Loucy (cell line): ENCODE results near the gene PRMT1.
A peak's percentile ranks its signal among the peaks of the same experiment; 100 is the strongest.

Source experiments
- H2AFZ ChIP-seq: fragments of 200-600 bp; sonication (generic); 2 replicates; pipeline ENCODE4 v1.6.0; 2016; ENCODE audit warnings: antibody characterized with exemption, mild to moderate bottlenecking, low read length, moderate library complexity
- H3F3A ChIP-seq: fragments of 200-600 bp; 2 replicates; pipeline ENCODE4 v1.6.0; 2016; ENCODE audit warnings: antibody characterized with exemption, low read depth, mild to moderate bottlenecking
- H3K27me3 ChIP-seq: fragments of 200-600 bp; sonication (generic); 2 replicates; pipeline ENCODE4 v1.6.1; 2014; ENCODE audit warnings: low read length, mild to moderate bottlenecking; ENCODE audit not compliant: insufficient read depth, poor library complexity, severe bottlenecking
- H3K36me3 ChIP-seq: fragments of 200-600 bp; sonication (generic); 2 replicates; pipeline ENCODE4 v1.6.1; 2016; ENCODE audit warnings: low read length; ENCODE audit not compliant: insufficient read depth
- H3K4me1 ChIP-seq: fragments of 200-600 bp; sonication (generic); 2 replicates; pipeline ENCODE4 v1.5.1; 2014; ENCODE audit warnings: low read length, mild to moderate bottlenecking; ENCODE audit not compliant: insufficient read depth, poor library complexity, severe bottlenecking
- H3K4me2 ChIP-seq: fragments of 200-600 bp; sonication (generic); 2 replicates; pipeline ENCODE4 v1.6.0; 2014; ENCODE audit warnings: antibody characterized with exemption, low read length, low read depth, mild to moderate bottlenecking; ENCODE audit not compliant: poor library complexity, severe bottlenecking
- H3K4me3 ChIP-seq: fragments of 200-600 bp; sonication (generic); 2 replicates; pipeline ENCODE4 v1.5.1; 2014; ENCODE audit warnings: low read length, mild to moderate bottlenecking, mixed read lengths; ENCODE audit not compliant: poor library complexity, severe bottlenecking
- H3K79me2 ChIP-seq: fragments of 200-600 bp; sonication (generic); 2 replicates; pipeline ENCODE4 v1.6.1; 2014; ENCODE audit warnings: low read length; ENCODE audit not compliant: insufficient read depth
- H3K9ac ChIP-seq: fragments of 200-600 bp; sonication (generic); 2 replicates; pipeline ENCODE4 v1.6.0; 2014; ENCODE audit warnings: mild to moderate bottlenecking, low read depth, low read length, moderate library complexity; ENCODE audit not compliant: poor library complexity, severe bottlenecking
- H3K9me2 ChIP-seq: fragments of 200-600 bp; sonication (generic); replicated peaks from 2 replicates; pipeline ENCODE4 v1.6.1; 2016; ENCODE audit warnings: low read depth, low read length, mixed read lengths
- H3K9me3 ChIP-seq: fragments of 200-600 bp; sonication (generic); 2 replicates; pipeline ENCODE4 v1.6.1; 2014; ENCODE audit warnings: mild to moderate bottlenecking, antibody characterized with exemption, low read length, low read depth; ENCODE audit not compliant: insufficient read depth
- H4K20me1 ChIP-seq: fragments of 200-600 bp; sonication (generic); 2 replicates; pipeline ENCODE4 v1.6.0; 2014; ENCODE audit warnings: antibody characterized with exemption, low read length, mild to moderate bottlenecking; ENCODE audit not compliant: insufficient read depth, poor library complexity, severe bottlenecking
- EZH2phosphoT487 ChIP-seq: fragments of 200-600 bp; IDR thresholded peaks from 2 replicates; pipeline ENCODE4 v1.6.1; 2018; ENCODE audit warnings: antibody characterized with exemption, mild to moderate bottlenecking, moderate library complexity, borderline replicate concordance
- TF ChIP-seq, protein P1 (sequence below): fragments of 200-600 bp; sonication (generic); conservative IDR thresholded peaks from 2 replicates; pipeline ENCODE4 v1.5.1; 2014; ENCODE audit warnings: mild to moderate bottlenecking, antibody characterized with exemption, low read length

The PRMT1 gene

DNA sequence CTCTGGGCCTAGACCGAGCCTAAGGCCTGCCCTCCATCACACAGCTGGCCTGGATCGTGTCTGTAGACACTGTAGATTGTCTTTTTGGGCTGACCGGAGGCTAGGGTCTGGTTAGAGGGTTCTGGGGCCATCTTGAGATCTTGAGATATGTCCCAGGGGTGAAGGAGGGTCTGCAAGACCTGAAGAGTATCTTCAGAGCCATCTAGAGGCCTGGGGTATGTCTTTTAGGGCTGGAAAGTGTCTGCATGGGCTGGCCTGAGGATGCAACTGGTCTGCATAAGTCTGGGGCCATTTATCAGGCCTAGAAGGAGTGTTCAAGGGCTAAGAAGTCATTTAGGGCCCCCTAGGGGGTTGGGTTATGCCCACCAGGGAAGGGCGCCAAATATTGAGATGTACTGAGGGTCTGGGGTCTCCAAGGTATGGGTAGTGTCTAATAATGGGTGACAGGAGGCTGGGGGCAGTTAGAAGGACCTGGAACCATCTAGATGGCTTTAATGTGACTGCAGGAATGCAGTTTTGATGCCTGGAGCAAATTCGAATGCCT lies 34.5 kb upstream of the PRMT1 start:
- Histone ChIP-seq H3K4me3 (peak overlapping the region; percentile 89), H3F3A (0 out of 2 replicates have a peak, but pooled peaks cover 3% of the 10 kb centered on the region), H3K27me3 (no peaks in the 10 kb centered on the region), H3K36me3 (peaks cover 5% of the 10 kb centered on the region; the same call in 1 of the 2 replicates), H3K4me1 (peaks cover 31% of the 10 kb centered on the region), H3K9ac (peak overlapping the region; percentile 99), H3K9me3 (no peaks in the 10 kb centered on the region), H3K79me2 (peaks cover 42% of the 10 kb centered on the region), H4K20me1 (peaks cover 21% of the 10 kb centered on the region), H2AFZ (peak overlapping the region; percentile 73), H3K4me2 (peak overlapping the region; percentile 89), H3K9me2 (no peaks in the 10 kb centered on the region)
- no peak for TF ChIP-seq EZH2phosphoT487
- TF ChIP-seq, protein P1, sequence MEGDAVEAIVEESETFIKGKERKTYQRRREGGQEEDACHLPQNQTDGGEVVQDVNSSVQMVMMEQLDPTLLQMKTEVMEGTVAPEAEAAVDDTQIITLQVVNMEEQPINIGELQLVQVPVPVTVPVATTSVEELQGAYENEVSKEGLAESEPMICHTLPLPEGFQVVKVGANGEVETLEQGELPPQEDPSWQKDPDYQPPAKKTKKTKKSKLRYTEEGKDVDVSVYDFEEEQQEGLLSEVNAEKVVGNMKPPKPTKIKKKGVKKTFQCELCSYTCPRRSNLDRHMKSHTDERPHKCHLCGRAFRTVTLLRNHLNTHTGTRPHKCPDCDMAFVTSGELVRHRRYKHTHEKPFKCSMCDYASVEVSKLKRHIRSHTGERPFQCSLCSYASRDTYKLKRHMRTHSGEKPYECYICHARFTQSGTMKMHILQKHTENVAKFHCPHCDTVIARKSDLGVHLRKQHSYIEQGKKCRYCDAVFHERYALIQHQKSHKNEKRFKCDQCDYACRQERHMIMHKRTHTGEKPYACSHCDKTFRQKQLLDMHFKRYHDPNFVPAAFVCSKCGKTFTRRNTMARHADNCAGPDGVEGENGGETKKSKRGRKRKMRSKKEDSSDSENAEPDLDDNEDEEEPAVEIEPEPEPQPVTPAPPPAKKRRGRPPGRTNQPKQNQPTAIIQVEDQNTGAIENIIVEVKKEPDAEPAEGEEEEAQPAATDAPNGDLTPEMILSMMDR, result no peak; the same call in 1 of the 2 replicates

DNA sequence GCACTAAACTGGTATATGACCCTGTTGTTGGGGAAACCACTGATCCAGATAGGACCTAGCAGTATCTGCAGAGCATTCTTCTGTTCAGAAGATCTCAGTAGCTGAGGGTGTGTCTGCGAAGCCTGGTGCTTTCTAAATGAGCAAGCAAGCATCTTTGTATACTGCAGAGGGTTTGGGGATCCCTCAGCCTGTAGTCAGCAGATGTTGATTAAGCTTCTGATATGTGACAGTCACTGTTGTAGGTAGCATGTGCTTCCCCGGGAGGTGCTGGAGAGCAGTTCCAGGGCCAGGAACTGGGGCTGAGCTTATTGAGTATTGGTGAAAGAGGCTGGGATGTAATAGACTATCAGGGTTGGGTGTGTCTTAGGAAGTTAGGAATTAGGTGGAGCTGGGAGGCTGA lies 33.6 kb upstream of the PRMT1 start:
- Histone ChIP-seq H3K4me2 (peak overlapping the region; percentile 89), H3K4me3 (peak overlapping the region; percentile 89)

DNA sequence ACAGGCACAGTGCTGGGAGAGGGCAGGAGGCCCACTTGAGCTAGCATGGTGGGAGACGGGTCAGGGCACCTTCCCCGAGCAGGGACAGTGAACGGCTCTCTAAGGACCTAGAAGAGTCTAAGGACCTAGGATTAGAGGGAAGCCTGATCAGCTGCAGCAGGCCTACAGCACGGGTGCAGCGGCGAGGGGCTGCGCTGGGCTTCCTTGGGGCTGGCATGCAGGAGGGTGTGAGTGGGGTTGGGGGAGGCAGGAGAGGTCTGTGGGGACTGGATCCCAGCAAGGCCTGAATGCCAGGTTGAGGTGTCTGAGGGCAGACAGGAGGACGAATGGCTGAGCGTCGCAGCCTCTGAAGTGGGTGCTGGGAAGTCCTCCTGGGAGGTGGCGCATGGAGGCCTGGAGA lies 31.5 kb upstream of the PRMT1 start:
- TF ChIP-seq, protein P1, result no peak
- TF ChIP-seq EZH2phosphoT487, result no peak
- Histone ChIP-seq H3K9me3 (no peaks in the 10 kb centered on the region), H3K4me3 (no peak overlapping the region), H4K20me1 (peaks cover 21% of the 10 kb centered on the region), H3K4me1 (peaks cover 18% of the 10 kb centered on the region), H3K36me3 (peaks cover 9% of the 10 kb centered on the region; the same call in 1 of the 2 replicates), H3K79me2 (peaks cover 42% of the 10 kb centered on the region), H3F3A (0 out of 2 replicates have a peak, but pooled peaks cover 2% of the 10 kb centered on the region), H3K9me2 (no peaks in the 10 kb centered on the region), H2AFZ (no peak overlapping the region), H3K27me3 (no peaks in the 10 kb centered on the region), H3K9ac (peak overlapping the region; percentile 33), H3K4me2 (no peak overlapping the region)

More for the DNA sequence above, 33.6 kb upstream of the PRMT1 start:
- peaks cover 22% of the 10 kb centered on the region for H3K4me1 ChIP-seq
- H3K9me2 ChIP-seq, result no peaks in the 10 kb centered on the region
- H2AFZ ChIP-seq, result no peak overlapping the region
- no peaks in the 10 kb centered on the region for H3K27me3 ChIP-seq
- TF ChIP-seq, protein P1, result no peak
- no peak for TF ChIP-seq EZH2phosphoT487
- H3K36me3 ChIP-seq, result peaks cover 5% of the 10 kb centered on the region; the same call in 1 of the 2 replicates
- 0 out of 2 replicates have a peak, but pooled peaks cover 3% of the 10 kb centered on the region for H3F3A ChIP-seq
- H3K9ac ChIP-seq, result peak overlapping the region; percentile 99
- H4K20me1 ChIP-seq, result peaks cover 21% of the 10 kb centered on the region
- H3K9me3 ChIP-seq, result no peaks in the 10 kb centered on the region
- peaks cover 42% of the 10 kb centered on the region for H3K79me2 ChIP-seq
